ENCODE data around the gene ADAMTS4. TPM values are rescaled to one million over a fixed set of nuclear protein-coding genes. Genes with fewer than 3 reads are reported as not detected.

ADAMTS4 gene, protein sequence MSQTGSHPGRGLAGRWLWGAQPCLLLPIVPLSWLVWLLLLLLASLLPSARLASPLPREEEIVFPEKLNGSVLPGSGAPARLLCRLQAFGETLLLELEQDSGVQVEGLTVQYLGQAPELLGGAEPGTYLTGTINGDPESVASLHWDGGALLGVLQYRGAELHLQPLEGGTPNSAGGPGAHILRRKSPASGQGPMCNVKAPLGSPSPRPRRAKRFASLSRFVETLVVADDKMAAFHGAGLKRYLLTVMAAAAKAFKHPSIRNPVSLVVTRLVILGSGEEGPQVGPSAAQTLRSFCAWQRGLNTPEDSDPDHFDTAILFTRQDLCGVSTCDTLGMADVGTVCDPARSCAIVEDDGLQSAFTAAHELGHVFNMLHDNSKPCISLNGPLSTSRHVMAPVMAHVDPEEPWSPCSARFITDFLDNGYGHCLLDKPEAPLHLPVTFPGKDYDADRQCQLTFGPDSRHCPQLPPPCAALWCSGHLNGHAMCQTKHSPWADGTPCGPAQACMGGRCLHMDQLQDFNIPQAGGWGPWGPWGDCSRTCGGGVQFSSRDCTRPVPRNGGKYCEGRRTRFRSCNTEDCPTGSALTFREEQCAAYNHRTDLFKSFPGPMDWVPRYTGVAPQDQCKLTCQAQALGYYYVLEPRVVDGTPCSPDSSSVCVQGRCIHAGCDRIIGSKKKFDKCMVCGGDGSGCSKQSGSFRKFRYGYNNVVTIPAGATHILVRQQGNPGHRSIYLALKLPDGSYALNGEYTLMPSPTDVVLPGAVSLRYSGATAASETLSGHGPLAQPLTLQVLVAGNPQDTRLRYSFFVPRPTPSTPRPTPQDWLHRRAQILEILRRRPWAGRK
- 13.9 and 58.5 TPM in 2 replicates for total RNA-seq

DNA sequence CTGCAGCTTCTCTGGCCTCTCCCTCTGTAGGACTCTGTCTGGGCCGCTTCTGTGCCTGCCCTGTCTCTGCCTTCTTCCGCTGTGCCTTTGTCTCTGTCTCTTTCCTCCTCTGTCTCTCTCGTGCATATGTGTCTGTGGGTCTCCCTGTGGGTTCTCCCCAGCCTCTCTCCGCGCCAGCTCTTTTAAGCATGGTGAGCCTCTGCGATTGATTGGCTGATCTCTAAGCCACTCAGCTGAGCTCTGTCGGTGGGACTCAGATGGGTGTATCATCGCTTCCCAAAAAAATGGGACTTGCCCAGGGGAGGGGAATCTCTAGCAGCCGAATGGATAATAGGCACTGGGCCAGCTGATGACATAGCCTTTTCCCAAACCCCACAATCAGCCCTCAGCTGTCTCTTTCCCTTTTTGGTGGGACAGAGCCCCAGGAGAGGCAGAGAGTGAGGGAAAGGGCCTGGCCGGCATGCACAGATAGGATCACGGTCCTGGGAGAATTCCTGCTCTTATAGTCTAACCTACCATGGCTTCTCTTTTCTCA, at the start of gene ADAMTS4:
TSS of gene ADAMTS4 (minus strand) at position 158 of the 535 bp plus-strand sequence. CDS start 427 bp downstream, outside the sequence.

DNA sequence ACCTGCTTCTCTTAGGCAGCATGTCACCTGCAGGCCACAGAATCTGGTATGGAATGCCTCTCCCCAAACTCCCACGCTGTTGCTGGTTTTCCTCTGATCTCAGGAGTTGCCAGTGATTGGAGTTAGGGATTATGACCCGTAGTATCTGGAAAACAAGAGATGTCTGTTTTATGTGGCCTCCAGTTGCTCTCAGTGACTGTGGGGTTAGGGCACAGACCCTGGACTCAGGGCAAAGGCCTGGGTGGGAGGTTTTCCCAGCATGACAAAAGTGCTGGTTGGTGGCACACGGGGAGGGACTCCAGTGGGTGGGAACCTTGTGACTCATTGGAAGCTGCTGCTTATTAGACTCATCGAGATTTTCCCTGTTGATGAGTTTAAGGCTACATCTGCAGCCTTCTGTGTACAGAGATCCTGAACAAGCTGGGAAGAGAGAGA, 39.2 kb upstream of the ADAMTS4 start, which contains the start of gene NR1I3:
TSS of gene NR1I3 (minus strand) at position 165 of the 435 bp plus-strand sequence. CDS start 1,638 bp downstream, outside the sequence.

DNA sequence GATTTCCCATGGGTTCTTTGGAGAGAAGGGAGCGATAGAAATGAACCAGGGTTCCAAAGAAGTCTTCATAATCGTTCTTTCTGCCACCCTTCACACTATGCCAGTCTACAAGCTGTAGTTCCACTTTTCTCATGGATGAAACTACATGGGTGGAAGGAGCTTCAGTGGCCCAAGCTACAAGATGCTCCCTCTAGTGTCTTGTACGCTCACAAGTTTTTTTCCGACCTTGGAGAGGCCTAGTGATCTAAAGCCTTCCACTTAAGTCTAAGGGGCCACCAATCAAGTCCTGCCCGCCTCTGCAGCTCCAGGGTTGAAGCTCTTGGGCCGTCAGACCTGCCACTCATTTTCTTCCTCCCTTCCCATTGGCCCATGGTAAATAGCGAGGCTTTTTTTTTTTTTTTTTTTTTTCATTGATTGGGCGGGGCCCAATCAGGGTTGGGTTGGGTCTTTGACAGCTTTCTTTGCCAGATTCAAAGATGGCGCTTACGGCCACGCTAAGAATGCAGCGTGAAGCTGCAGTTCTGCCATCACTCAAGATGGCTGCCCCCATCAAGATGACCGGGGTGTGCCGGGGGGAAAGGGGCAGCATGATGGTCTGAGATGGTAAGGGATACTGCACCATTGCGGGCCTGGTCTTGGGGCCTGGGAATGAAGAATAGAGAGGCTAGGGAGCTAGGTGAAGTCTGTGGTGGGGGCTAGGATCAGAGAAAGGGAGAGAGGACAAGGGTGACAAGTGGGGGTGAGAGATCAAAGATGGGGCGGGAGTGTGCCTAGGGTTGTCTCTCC, 26.9 kb upstream of the ADAMTS4 start, which contains the start of gene TOMM40L:
TSS of gene TOMM40L (plus strand) at position 527 of the 786 bp plus-strand sequence. CDS start 430 bp downstream, outside the sequence.

DNA sequence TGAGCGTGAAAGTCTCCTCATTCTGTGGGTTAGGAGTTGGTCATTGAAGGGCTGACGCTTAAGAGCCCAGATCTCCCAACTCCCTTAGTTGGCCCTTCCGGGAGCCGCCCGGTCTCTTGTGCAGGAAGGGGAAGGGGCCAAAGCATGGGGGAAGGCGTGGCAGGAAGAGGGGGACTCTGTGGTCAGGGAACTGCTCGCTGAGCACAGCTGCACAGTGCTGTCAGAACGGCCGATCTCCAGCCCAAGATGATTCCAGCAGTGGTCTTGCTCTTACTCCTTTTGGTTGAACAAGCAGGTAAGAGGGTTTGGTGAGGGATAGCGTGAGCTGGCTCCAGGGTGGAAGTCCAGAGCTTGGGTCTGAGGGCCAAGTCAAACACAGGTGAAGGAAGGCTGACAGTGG, 16.2 kb upstream of the ADAMTS4 start, which contains the start of gene FCER1G:
TSS of gene FCER1G (plus strand) at position 220 of the 400 bp plus-strand sequence. CDS start at position 247, 27 bp downstream.

DNA sequence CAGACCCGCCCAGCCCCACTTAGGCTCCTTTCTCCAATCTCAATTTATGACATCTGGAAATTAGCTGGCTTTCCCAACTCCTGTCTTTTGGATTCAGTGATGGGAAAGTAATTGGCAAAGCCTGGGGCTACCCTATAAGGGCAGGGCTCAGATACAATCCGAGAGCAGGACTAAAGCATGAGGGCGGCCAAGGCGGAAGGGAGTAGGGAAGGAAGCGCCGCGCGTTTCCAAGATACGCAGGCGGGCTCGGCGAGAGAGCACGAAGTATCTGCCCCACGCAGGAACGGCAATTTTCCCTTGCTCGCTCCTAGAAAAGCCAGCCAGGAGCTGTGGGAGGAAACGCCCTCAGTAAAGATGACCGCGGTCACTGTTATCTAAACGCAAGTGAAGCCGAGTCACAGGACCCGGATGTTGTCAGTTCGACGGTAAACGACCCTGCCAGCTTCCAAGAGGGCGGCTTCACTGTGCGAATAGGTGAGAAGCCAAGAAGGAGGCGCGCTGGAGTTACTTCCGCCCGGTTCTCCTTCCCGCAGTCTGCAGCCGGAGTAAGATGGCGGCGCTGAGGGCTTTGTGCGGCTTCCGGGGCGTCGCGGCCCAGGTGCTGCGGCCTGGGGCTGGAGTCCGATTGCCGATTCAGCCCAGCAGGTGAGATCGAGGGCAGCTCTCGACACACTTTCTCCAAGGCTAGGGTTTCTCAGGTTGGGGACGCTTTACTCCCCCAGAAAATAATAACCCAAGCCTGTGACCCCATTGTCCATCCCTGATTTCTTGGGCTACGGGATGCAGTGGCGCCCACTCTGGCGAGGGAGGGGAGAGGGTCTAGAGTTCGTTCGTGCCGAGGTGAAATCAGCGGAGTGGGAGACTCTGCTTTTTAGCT, 3.2 kb upstream of the ADAMTS4 start, which contains the start of gene NDUFS2:
TSS of gene NDUFS2 (plus strand) at position 532 of the 877 bp plus-strand sequence. CDS start at position 551, 19 bp downstream.

DNA sequence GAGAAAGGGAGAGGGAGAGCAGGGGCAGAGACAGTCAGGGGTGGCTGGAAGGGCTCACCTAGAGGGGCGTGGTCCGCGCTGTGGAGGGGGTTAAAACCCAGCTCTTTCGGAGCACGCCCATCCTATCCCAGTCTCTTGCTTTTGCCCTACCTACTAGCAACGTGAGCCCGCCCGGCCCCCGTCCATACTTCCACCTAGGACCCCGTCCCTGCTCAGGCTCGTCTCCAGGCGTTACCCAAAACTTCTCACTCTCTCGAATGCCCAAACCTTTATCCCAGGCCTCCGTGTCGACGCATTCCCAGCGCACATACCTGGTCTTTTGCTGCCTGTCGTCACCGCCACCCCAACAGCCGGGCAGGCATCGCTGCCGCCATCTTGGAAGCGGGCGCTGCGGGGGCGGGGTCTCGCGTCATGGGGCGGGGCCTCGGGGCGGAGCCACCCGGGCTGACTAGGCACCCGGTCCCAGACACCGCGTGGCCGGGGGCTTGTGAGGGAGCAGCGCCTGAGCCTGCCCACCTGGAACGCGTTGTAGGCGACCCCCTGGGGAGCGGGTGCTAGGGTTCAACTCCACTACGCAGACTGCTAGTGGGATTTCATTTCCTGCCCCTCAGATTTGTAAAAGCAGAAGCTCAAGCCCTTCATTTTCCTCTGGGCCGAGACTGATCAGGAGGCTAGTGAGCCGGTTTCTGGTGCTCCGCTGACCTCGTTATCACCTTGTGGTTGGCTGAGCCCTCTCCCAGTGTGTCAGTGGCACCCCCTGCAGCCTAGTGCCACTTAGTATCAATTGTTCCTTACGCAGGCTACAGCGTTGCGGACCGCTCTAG, 21.5 kb downstream of the ADAMTS4 start, which contains the start of gene B4GALT3:
TSS of gene B4GALT3 (minus strand) at position 396 of the 824 bp plus-strand sequence. CDS start 1,447 bp downstream, outside the sequence.

DNA sequence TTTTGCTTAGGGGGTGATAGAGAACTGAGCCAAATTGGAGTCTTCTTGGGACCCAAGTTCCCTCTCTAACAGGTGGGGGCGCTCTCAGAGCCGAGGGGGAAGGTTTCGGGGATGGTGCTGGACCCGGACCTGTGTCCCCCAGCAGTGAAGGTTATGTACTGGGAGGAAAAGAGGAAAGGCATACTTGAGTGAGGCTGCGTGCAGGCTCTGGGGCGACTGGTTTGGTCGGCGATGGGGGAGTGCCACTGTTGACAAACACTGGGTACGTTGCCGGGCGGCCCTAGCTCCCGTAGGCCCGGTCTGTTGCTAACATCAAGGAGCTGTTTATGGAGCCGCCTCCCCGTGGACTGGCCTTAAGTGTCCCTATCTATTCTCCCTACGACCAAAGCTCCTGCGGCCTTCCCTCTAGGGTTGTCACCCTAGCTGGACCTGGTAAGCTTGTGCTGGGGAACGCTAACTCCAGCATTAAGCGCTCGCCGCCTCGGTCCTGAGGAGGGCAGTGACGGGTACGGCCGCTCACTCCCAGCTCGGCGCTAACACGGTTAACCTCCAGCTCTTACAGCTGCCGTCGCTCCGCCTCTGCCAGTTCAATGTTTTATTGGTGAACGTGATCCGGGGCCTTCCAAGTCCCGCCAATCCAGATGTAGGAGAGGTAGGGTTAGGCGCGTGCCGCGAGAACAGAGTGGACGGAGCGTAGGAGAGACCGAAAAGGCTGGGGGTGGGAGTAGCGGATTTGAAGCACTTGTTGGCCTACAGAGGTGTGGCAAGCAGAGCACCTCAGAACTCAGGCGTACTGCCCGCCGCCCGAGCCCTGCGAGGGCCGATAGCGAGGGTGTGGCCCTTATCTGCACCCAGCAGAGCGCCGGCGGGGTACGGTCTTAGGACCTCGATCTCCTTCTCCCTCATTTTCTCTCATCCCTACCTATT, 32.8 kb downstream of the ADAMTS4 start, which contains the start of gene PPOX:
TSS of gene PPOX (plus strand) at position 685 of the 927 bp plus-strand sequence. CDS start 422 bp downstream, outside the sequence.

DNA sequence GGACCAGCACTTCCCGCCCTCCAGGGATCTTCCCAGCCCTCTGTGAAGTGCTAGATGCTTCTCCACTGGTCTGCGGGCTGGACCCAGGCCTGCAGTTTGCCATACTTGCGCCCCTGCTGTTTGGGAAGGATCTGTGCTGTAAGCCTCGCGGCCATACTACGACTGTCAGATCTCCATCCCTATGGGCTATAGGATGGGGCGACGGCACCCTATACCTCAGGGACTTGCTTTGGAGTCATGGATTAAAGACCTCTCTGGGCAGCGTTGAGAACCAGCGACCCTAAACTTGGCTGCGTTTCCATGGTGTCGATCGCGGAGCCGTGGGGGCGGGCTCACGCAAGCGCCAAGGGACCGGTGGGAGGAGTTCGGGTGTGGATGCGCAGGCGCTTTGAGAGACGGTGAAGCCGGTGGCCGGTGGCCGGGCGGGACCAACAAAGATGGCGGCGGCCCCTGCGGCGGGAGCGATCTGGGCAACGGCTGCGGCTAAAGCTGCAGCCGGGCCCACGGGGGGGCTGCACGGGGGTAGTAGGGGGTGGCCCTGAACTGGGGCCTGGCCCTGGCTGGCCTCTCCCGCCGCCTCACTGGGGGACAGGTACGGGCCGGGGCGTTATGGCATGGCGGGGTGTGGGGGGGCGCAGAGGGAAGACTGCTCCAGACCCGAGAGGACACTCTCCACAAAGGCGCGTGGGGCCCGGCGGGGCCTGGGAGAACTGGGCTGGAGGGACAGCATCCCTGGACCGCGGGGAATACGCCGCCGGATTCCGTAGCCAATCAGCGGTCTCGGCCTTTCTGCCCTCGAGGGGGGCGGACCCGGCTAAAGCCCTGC, 39.6 kb downstream of the ADAMTS4 start, which contains the start of gene USP21:
TSS of gene USP21 (plus strand) at position 414 of the 826 bp plus-strand sequence. CDS start 1,141 bp downstream, outside the sequence.

DNA sequence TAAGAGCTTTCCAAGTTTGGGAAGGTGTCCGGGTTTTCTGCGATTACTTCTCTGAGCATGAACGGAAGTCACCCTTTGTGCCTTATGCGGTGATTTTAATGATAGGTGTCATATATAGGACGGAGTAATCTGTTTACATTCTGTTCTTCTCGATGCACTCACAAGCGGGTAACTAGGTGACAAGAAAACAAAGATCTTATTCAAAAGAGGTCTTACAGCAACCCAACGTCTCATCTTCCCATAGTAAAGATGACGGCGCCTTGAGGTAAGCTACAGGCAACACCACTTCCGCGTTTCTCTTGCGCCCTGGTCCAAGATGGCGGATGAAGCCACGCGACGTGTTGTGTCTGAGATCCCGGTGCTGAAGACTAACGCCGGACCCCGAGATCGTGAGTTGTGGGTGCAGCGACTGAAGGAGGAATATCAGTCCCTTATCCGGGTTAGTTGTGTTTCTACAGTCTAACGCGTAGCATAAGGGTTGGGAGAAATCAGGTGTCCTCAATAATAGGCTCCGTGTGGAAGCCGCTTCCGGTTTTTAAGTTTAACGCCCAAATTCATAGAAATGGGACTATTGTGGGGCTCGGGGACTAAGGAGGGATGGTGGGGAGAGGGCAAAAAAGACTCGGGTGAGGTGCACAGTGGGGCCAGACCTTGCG, 45.0 kb downstream of the ADAMTS4 start, which contains the start of gene UFC1:
TSS of gene UFC1 (plus strand) at position 297 of the 656 bp plus-strand sequence. CDS start at position 317, 20 bp downstream.

Other genes with a start within 250 kb of the ADAMTS4 start
- gene ITLN2, start 244.2 kb downstream of the ADAMTS4 start, total RNA-seq, result 0.18 and 1.3 TPM in 2 replicates
- 143 and 151 TPM in 2 replicates for gene F11R, start 177.9 kb downstream of the ADAMTS4 start, total RNA-seq
- gene TSTD1, start 160.1 kb downstream of the ADAMTS4 start, total RNA-seq, result 8.9 and 22.9 TPM in 2 replicates
- gene USF1, start 153.1 kb downstream of the ADAMTS4 start, total RNA-seq, result 87.5 and 122 TPM in 2 replicates
- under 0.01 TPM in 1 of 2 replicates, not detected in the other for gene ARHGAP30, start 129.2 kb downstream of the ADAMTS4 start, total RNA-seq
- gene NECTIN4, start 109.5 kb downstream of the ADAMTS4 start, total RNA-seq, result 0.18 and 0.19 TPM in 2 replicates
- gene KLHDC9, start 100.7 kb downstream of the ADAMTS4 start, total RNA-seq, result 0.66 and 1.1 TPM in 2 replicates
- gene PFDN2, start 81.0 kb downstream of the ADAMTS4 start, total RNA-seq, result 65.2 and 79.2 TPM in 2 replicates
- 10.1 and 13.4 TPM in 2 replicates for gene NIT1, start 80.9 kb downstream of the ADAMTS4 start, total RNA-seq
- 26.6 and 30.6 TPM in 2 replicates for gene DEDD, start 66.4 kb downstream of the ADAMTS4 start, total RNA-seq
- 124 and 137 TPM in 2 replicates for gene UFC1, start 45.1 kb downstream of the ADAMTS4 start, total RNA-seq
- gene USP21, start 39.6 kb downstream of the ADAMTS4 start, total RNA-seq, result 4.0 and 5.6 TPM in 2 replicates
- gene PPOX, start 32.6 kb downstream of the ADAMTS4 start, total RNA-seq, result 12.1 and 16.0 TPM in 2 replicates
- gene B4GALT3, start 21.5 kb downstream of the ADAMTS4 start, total RNA-seq, result 19.1 and 21.3 TPM in 2 replicates
- 174 and 182 TPM in 2 replicates for gene NDUFS2, start 3.3 kb upstream of the ADAMTS4 start, total RNA-seq
- 0.36 and 0.47 TPM in 2 replicates for gene FCER1G, start 16.2 kb upstream of the ADAMTS4 start, total RNA-seq
- not detected in 2 replicates for gene APOA2, start 24.6 kb upstream of the ADAMTS4 start, total RNA-seq
- 16.8 and 17.5 TPM in 2 replicates for gene TOMM40L, start 27.0 kb upstream of the ADAMTS4 start, total RNA-seq
- gene NR1I3, start 39.1 kb upstream of the ADAMTS4 start, total RNA-seq, result not detected in 2 replicates
- not detected in 2 replicates for gene PCP4L1, start 59.7 kb upstream of the ADAMTS4 start, total RNA-seq
- gene MPZ, start 110.9 kb upstream of the ADAMTS4 start, total RNA-seq, result 0.54 and 1.2 TPM in 2 replicates
- 14.1 and 20.5 TPM in 2 replicates for gene SDHC, start 115.3 kb upstream of the ADAMTS4 start, total RNA-seq
- not detected in 2 replicates for gene CFAP126, start 168.8 kb upstream of the ADAMTS4 start, total RNA-seq

Data from endothelial cell of coronary artery (primary cell).